H1 (cell line): ENCODE measurements around the gene DPH1. TPM values are rescaled to one million over a fixed set of nuclear protein-coding genes. Genes with fewer than 3 reads are reported as not detected.

Experiments
- CTCF ChIA-PET: fragments of 300-600 bp; sonication (Branson Sonifier 250); formaldehyde crosslinking; loops from one replicate; lab custom pipeline; 2021; ENCODE audit not compliant: partially characterized antibody; lab: Charles Lee
- POLR2A ChIA-PET: fragments of 300-600 bp; sonication (Branson Sonifier 250); formaldehyde crosslinking; loops from one replicate; lab custom pipeline; 2021; ENCODE audit warnings: inconsistent platforms; ENCODE audit not compliant: partially characterized antibody; lab: Charles Lee
- DNase-seq, 2 experiments: peaks; one replicate each; pipeline versions ENCODE4 v3.0.0 to v3.0.0-alpha.2; 2010 to 2022; ENCODE audit warnings: low spot score in 2 of 2, low read depth in 1 of 2, mixed read lengths in 1 of 2
- FAIRE-seq: peaks from 2 replicates; lab custom pipeline; 2011; peaks lifted over from hg19 to GRCh38; lab: Jason Lieb, UNC
- H2AFZ ChIP-seq: 2 replicates; pipeline ENCODE4 v1.8.1; 2012; ENCODE audit warnings: low read length, inconsistent platforms
- H2AK5ac ChIP-seq: 2 replicates; pipeline ENCODE4 v1.6.1; 2013; ENCODE audit warnings: low read depth, low read length
- H2BK120ac ChIP-seq: replicated peaks from 2 replicates; pipeline ENCODE3; 2013; ENCODE audit warnings: low read depth, low read length, inconsistent platforms
- H2BK12ac ChIP-seq: 2 replicates; pipeline ENCODE4 v1.6.1; 2013; ENCODE audit warnings: low read depth, low read length
- H2BK15ac ChIP-seq: 2 replicates; pipeline ENCODE4 v1.6.1; 2013; ENCODE audit warnings: low read length
- H2BK20ac ChIP-seq: 2 replicates; pipeline ENCODE4 v1.6.1; 2013; ENCODE audit warnings: low read length
- H2BK5ac ChIP-seq: 2 replicates; pipeline ENCODE4 v1.6.1; 2013; ENCODE audit warnings: low read depth, low read length
- H3K14ac ChIP-seq: 2 replicates; pipeline ENCODE4 v1.6.1; 2013; ENCODE audit warnings: inconsistent platforms; ENCODE audit not compliant: insufficient read length
- H3K18ac ChIP-seq: 2 replicates; pipeline ENCODE4 v1.6.1; 2013; ENCODE audit warnings: low read length; ENCODE audit errors: extremely low read depth
- H3K23ac ChIP-seq: 2 replicates; pipeline ENCODE4 v1.6.1; 2013; ENCODE audit warnings: inconsistent platforms; ENCODE audit not compliant: insufficient read length
- H3K23me2 ChIP-seq: 2 replicates; pipeline ENCODE4 v1.6.1; 2013; ENCODE audit warnings: low read depth, low read length
- H3K27ac ChIP-seq: 2 replicates; pipeline ENCODE4 v1.6.1; 2011; ENCODE audit warnings: low read depth, low read length, inconsistent platforms
- H3K27me3 ChIP-seq, 4 experiments: replicated peaks in 1 of 4; 1 replicate in 1 of 4; 2 replicates in 3 of 4; pipeline versions ENCODE4 v1.6.1 to v1.8.1; 2011 to 2013; ENCODE audit warnings: low read length in 3 of 4, mild to moderate bottlenecking in 3 of 4, inconsistent platforms in 2 of 4, mixed read lengths in 2 of 4, moderate library complexity in 1 of 4; ENCODE audit not compliant: control insufficient read depth in 3 of 4, insufficient read depth in 3 of 4; ENCODE audit errors: extremely low read depth in 1 of 4
- H3K36me3 ChIP-seq, 4 experiments: 2 replicates each; pipeline versions ENCODE4 v1.6.1 to v1.8.1; 2011 to 2013; ENCODE audit warnings: mild to moderate bottlenecking in 4 of 4, low read length in 3 of 4, moderate library complexity in 2 of 4, control low read depth in 1 of 4, inconsistent platforms in 1 of 4; ENCODE audit not compliant: insufficient read depth in 4 of 4, control insufficient read depth in 2 of 4
- H3K4ac ChIP-seq: replicated peaks from 2 replicates; pipeline ENCODE3; 2013; ENCODE audit warnings: low read length, low read depth, mixed read lengths, inconsistent platforms; ENCODE audit not compliant: insufficient read length
- H3K4me1 ChIP-seq, 4 experiments: replicated peaks in 1 of 4; 1 replicate in 1 of 4; 2 replicates in 3 of 4; pipeline versions ENCODE4 v1.6.1 to v1.8.1; 2011 to 2013; ENCODE audit warnings: low read length in 3 of 4, inconsistent platforms in 2 of 4, mixed read lengths in 1 of 4; ENCODE audit not compliant: insufficient read depth in 4 of 4, control insufficient read depth in 3 of 4
- H3K4me2 ChIP-seq, 2 experiments: 2 replicates each; pipeline versions ENCODE4 v1.6.1 to v1.8.1; 2011 to 2013; ENCODE audit warnings: low read depth in 2 of 2, low read length in 2 of 2, control low read depth in 1 of 2, inconsistent platforms in 1 of 2, mild to moderate bottlenecking in 1 of 2; ENCODE audit not compliant: insufficient read depth in 1 of 2
- H3K4me3 ChIP-seq, 4 experiments: fragments of 200-600, 300-600 bp in 1 of 4; sonication (generic), shearing (Covaris generic), sonication (Bioruptor Twin) in 1 of 4; 2 replicates each; pipeline versions ENCODE4 v1.5.1 to v1.8.1; 2011 to 2016; ENCODE audit warnings: low read length in 4 of 4, low read depth in 3 of 4, control low read depth in 2 of 4, inconsistent platforms in 2 of 4, mild to moderate bottlenecking in 2 of 4, mixed read lengths in 1 of 4, moderate library complexity in 1 of 4; ENCODE audit not compliant: insufficient read depth in 2 of 4; ENCODE audit errors: extremely low read depth in 1 of 4
- H3K56ac ChIP-seq: replicated peaks from 2 replicates; pipeline ENCODE3; 2013; ENCODE audit warnings: low read depth, mild to moderate bottlenecking, mixed read lengths, low read length, inconsistent platforms; ENCODE audit not compliant: insufficient read length
- H3K79me1 ChIP-seq: 2 replicates; pipeline ENCODE4 v1.6.1; 2013; ENCODE audit warnings: low read depth, low read length, control low read depth
- H3K79me2 ChIP-seq, 2 experiments: 2 replicates each; pipeline versions ENCODE4 v1.6.1 to v1.8.1; 2012 to 2013; ENCODE audit warnings: low read length in 2 of 2, mild to moderate bottlenecking in 2 of 2, inconsistent platforms in 1 of 2; ENCODE audit not compliant: insufficient read depth in 2 of 2, control insufficient read depth in 1 of 2
- H3K9ac ChIP-seq, 4 experiments: replicated peaks in 1 of 4; 1 replicate in 1 of 4; 2 replicates in 3 of 4; pipeline versions ENCODE4 v1.6.1 to v1.8.1; 2011 to 2013; ENCODE audit warnings: low read depth in 3 of 4, low read length in 3 of 4, control low read depth in 2 of 4, mild to moderate bottlenecking in 2 of 4, moderate library complexity in 2 of 4, inconsistent platforms in 1 of 4; ENCODE audit errors: extremely low read depth in 1 of 4
- H3K9me3 ChIP-seq, 2 experiments: 2 replicates each; pipeline versions ENCODE4 v1.6.1 to v1.8.1; 2012 to 2013; ENCODE audit warnings: mild to moderate bottlenecking in 2 of 2, moderate library complexity in 2 of 2, control low read depth in 1 of 2, inconsistent platforms in 1 of 2, low read depth in 1 of 2, low read length in 1 of 2, mixed read lengths in 1 of 2; ENCODE audit not compliant: insufficient read depth in 2 of 2
- H4K20me1 ChIP-seq, 2 experiments: replicated peaks in 1 of 2; 2 replicates each; pipeline versions ENCODE3 to v1.8.1; 2011 to 2013; ENCODE audit warnings: inconsistent platforms in 2 of 2, low read length in 2 of 2, mild to moderate bottlenecking in 1 of 2; ENCODE audit not compliant: insufficient read depth in 2 of 2, control insufficient read depth in 1 of 2
- H4K5ac ChIP-seq: 2 replicates; pipeline ENCODE4 v1.6.1; 2013; ENCODE audit warnings: low read length, low read depth, mixed read lengths, inconsistent platforms; ENCODE audit not compliant: insufficient read length
- H4K8ac ChIP-seq: 2 replicates; pipeline ENCODE4 v1.8.0; 2013; ENCODE audit warnings: mild to moderate bottlenecking, moderate library complexity, low read length, inconsistent platforms; ENCODE audit not compliant: insufficient read depth; ENCODE audit errors: extremely low read depth
- H4K91ac ChIP-seq: replicated peaks from 2 replicates; pipeline ENCODE3; 2013; ENCODE audit warnings: low read length, mixed read lengths, inconsistent platforms; ENCODE audit not compliant: insufficient read length
- CBX5 ChIP-seq: fragments of 300-800, 300-1000 bp; sonication (generic); IDR thresholded peaks from 2 replicates; pipeline ENCODE4 v1.7.1; 2016; ENCODE audit warnings: antibody characterized with exemption, low read length, low read depth
- EZH2 ChIP-seq: fragments of 200-600 bp; sonication (generic); IDR thresholded peaks from 2 replicates; pipeline ENCODE4 v1.7.1; 2012; ENCODE audit warnings: low read depth, mild to moderate bottlenecking, moderate library complexity, low read length, inconsistent platforms; ENCODE audit not compliant: severe bottlenecking
- HDAC6 ChIP-seq: IDR thresholded peaks from one replicate; pipeline ENCODE4 v1.7.1; 2012; ENCODE audit warnings: low read depth, mild to moderate bottlenecking, inconsistent platforms, low read length, moderate library complexity
- KDM1A ChIP-seq: fragments of 200-600, 300-600 bp; sonication (generic); IDR thresholded peaks from 2 replicates; pipeline ENCODE4 v1.7.1; 2016; ENCODE audit warnings: mild to moderate bottlenecking, low read length, borderline replicate concordance
- KDM5A ChIP-seq: fragments of 200-600 bp; IDR thresholded peaks from 2 replicates; pipeline ENCODE4 v1.7.1; 2012; ENCODE audit warnings: mild to moderate bottlenecking, low read length, inconsistent platforms, mixed read lengths
- RXRA ChIP-seq: IDR thresholded peaks from 2 replicates; pipeline ENCODE4 v1.6.1; 2011; ENCODE audit warnings: low read depth, mild to moderate bottlenecking, low read length, moderate library complexity; ENCODE audit not compliant: insufficient read depth
- SIN3A ChIP-seq, 2 experiments: IDR thresholded peaks in 1 of 2; conservative IDR thresholded peaks in 1 of 2; 2 replicates each; pipeline ENCODE4 v1.6.1; 2011 to 2012; ENCODE audit warnings: low read length in 2 of 2, improper control_type of control experiment in 1 of 2, low read depth in 1 of 2, mild to moderate bottlenecking in 1 of 2
- SRF ChIP-seq: IDR thresholded peaks from 2 replicates; pipeline ENCODE4 v1.6.1; 2011; ENCODE audit warnings: mild to moderate bottlenecking, low read depth, low read length, moderate library complexity
- whole genome bisulfite sequencing, 2 experiments: shearing (Covaris generic) in 1 of 2; methylation state at CpG; one replicate each; pipeline versions ENCODE4 v1.1.6 to v1.1.7; 2013 to 2015; ENCODE audit warnings: low lambda C conversion rate in 2 of 2, mixed read lengths in 2 of 2, inconsistent platforms in 1 of 2, low coverage in 1 of 2, missing lambda C conversion rate in 1 of 2; ENCODE audit not compliant: insufficient replicate concordance in 2 of 2, insufficient coverage in 1 of 2, insufficient read length in 1 of 2; ENCODE audit errors: extremely low coverage in 1 of 2, missing lambda C conversion rate in 1 of 2; 5-methylcytosine and 5-hydroxymethylcytosine counted together
- polyA plus RNA-seq, 7 experiments: library from polyadenylated mRNA; depleted of rRNA in 3 of 7; stranded (reverse) in 5 of 7; unstranded in 2 of 7; fragments of >200 nt in 5 of 7; fragments of 200-250 nt in 2 of 7; gene quantifications; 1 replicate in 5 of 7; 2 replicates in 1 of 7; 4 replicates in 1 of 7; pipeline versions ENCODE4 v1.2.1 to v1.2.3, GENCODE V29; 2011 to 2013; ENCODE audit warnings: missing spikeins in 2 of 7, mixed read lengths in 2 of 7
- total RNA-seq: library from RNA; stranded (reverse); fragmentation: NEBNext Ultra II Directional; extraction: Animal tissue kit (Norgen Biotek cat#: 25700); gene quantifications from 2 replicates; pipeline ENCODE4 v1.2.1, GENCODE V29; 2021

Gene DPH1
- total and polyA plus RNA-seq, 2 of the 8 experiments (the other 6 are each of a cell fraction or from before 2014, with no cell fraction given): 24.9 to 30.0 TPM

DNA sequence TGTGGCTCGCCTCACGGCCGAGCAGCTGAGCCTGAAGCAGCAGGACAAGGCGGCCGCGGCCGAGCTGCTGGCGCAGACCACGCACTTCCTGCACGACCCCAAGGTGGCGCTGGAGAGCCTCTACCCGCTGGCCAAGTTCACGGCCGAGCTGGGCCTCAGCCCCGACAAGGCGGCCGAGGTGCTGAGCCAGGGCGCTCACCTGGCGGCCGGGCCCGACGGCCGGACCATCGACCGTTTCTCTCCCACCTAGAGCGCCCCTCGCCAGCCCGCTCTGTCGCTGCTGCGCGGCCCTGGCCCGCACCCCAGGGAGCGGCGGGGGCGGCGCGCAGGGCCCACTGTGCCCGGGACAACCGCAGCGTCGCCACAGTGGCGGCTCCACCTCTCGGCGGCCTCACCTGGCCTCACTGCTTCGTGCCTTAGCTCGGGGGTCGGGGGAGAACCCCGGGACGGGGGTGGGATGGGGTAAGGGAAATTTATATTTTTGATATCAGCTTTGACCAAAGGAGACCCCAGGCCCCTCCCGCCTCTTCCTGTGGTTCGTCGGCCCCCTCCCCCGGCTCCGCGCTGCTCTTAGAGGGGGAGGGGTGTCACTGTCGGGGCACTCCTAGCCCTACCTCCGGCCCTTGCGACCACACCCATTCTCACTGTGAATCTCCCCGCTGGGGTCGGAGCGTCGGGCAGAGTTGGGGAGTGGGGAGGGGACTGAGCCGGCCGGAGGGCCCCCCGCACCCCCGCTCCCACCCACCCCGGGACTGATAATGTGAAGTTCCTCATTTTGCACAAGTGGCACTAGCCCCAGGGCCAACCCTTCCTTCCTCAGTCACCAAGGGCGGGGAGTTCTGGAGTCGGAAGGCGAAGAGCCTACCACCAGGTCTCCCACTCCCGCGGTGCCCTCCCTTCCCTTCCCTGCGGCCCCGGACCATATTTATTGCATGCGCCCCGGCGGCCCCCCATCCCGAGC lies 28.9 kb downstream of the DPH1 start:
- Histone ChIP-seq H2BK5ac (no peak overlapping the region), H3K23ac (no peak overlapping the region), H3K23me2 (peaks cover 4% of the 10 kb centered on the region; the same call in 1 of the 2 replicates), H3K4me3 (peak overlapping the region in 3 of 4 experiments; percentile 4 to 54 (median 9); a peak in 4 of 8 replicates), H3K4ac (no peak overlapping the region), H2AK5ac (no peak overlapping the region), H3K9ac (no peak overlapping the region), H3K36me3 (peaks cover 0 to 14% (median 0%) of the 10 kb centered on the region in 4 experiments; a peak in 1 of 8 replicates), H3K79me1 (no peaks in the 10 kb centered on the region), H2AFZ (no peak overlapping the region), H3K27me3 (peaks cover 50 to 74% (median 67%) of the 10 kb centered on the region in 4 experiments), H3K18ac (no peak overlapping the region; the same call in 1 of the 2 replicates), H3K14ac (no peak overlapping the region), H2BK20ac (no peak overlapping the region), H4K91ac (no peak overlapping the region), H3K27ac (no peak overlapping the region), H3K79me2 (no peaks in the 10 kb centered on the region), H3K56ac (no peak overlapping the region), H3K4me2 (peak overlapping the region; percentile 12 to 62), H4K5ac (no peak overlapping the region), H3K4me1 (peaks cover 0 to 31% (median 17%) of the 10 kb centered on the region in 4 experiments; a peak in 6 of 7 replicates), H4K8ac (peak overlapping the region; percentile 19), H3K9me3 (peaks cover 0 to 7% of the 10 kb centered on the region in 2 experiments; a peak in 1 of 4 replicates), H4K20me1 (peaks cover 12 to 16% of the 10 kb centered on the region in 2 experiments), H2BK120ac (no peak overlapping the region), H2BK15ac (no peak overlapping the region), H2BK12ac (0 out of 2 replicates have a peak overlapping the region, but pooled peaks have one; percentile 77)
- WGBS, 2 experiments: 17% methylated on average over 27 of the region's 78 CpGs; no CpG with 5 or more reads in 1 of the 2 experiments
- POLR2A ChIA-PET: interaction anchor here (0.9 to 2.6 kb wide), 4 partner anchors 9 to 277 kb away, joined by 3 to 8 read pairs (median 6); partner anchors contain the start of gene TSR1
- peak in 1 of 2 experiments; percentile 94 for DNase-seq
- FAIRE-seq: no peak
- CTCF ChIA-PET: interaction anchor here (0.5 to 9.3 kb wide), 41 partner anchors 10 to 310 kb away, joined by 3 to 122 read pairs (median 4); partner anchors contain the start of gene OVCA2
- TF ChIP-seq EZH2: no peak
- TF ChIP-seq RXRA: no peak
- no peak for TF ChIP-seq CBX5
- TF ChIP-seq KDM1A: peak; percentile 74
- 0 out of 4 replicates have a peak, but pooled peaks of 1 of the 2 experiments have one; percentile 46 for TF ChIP-seq SIN3A (conservative IDR thresholded peaks at IDR 0.05 in 1 of 2, IDR thresholded peaks at IDR 0.05 in 1 of 2; ENCODE audit: low read depth in 1 of 2, low read length in 2 of 2)
- no peak for TF ChIP-seq SRF
- no peak for TF ChIP-seq HDAC6
- TF ChIP-seq KDM5A: no peak
